Smooth muscle cell (in vitro differentiated cells): ENCODE results near the gene KIAA1614. TPM values are rescaled to one million over a fixed set of nuclear protein-coding genes. Genes with fewer than 3 reads are reported as not detected.

Experiments used
- DNase-seq: peaks from one replicate; lab custom pipeline; 2025; ENCODE audit not compliant: unreplicated experiment; lab: John Stamatoyannopoulos, UW
- H2AFZ ChIP-seq: fragments of 200-600 bp; sonication (generic); 2 replicates; pipeline ENCODE4 v1.6.0; 2016; ENCODE audit warnings: antibody characterized with exemption, low read depth, mild to moderate bottlenecking
- H3F3A ChIP-seq: fragments of 200-600 bp; sonication (generic); 2 replicates; pipeline ENCODE4 v1.6.0; 2017; ENCODE audit warnings: antibody characterized with exemption, low read depth
- H3K27ac ChIP-seq: fragments of 200-600 bp; sonication (generic); 2 replicates; pipeline ENCODE4 v1.5.1; 2016; ENCODE audit warnings: low read depth, mild to moderate bottlenecking
- H3K27me3 ChIP-seq: fragments of 200-600 bp; sonication (generic); 2 replicates; pipeline ENCODE4 v1.6.1; 2016; ENCODE audit warnings: low read depth, mild to moderate bottlenecking
- H3K36me3 ChIP-seq: fragments of 200-600 bp; sonication (generic); 2 replicates; pipeline ENCODE4 v1.5.1; 2016; ENCODE audit warnings: low read depth
- H3K4me1 ChIP-seq: fragments of 200-600 bp; sonication (generic); 2 replicates; pipeline ENCODE4 v1.5.1; 2016; ENCODE audit warnings: low read depth
- H3K4me2 ChIP-seq: fragments of 200-600 bp; sonication (generic); 2 replicates; pipeline ENCODE4 v1.6.0; 2016; ENCODE audit warnings: mild to moderate bottlenecking
- H3K4me3 ChIP-seq: fragments of 200-600 bp; sonication (generic); 2 replicates; pipeline ENCODE4 v1.5.1; 2016; ENCODE audit warnings: mild to moderate bottlenecking
- H3K79me2 ChIP-seq: fragments of 200-600 bp; sonication (generic); 2 replicates; pipeline ENCODE4 v1.6.0; 2016; ENCODE audit warnings: low read depth, mild to moderate bottlenecking
- H3K9ac ChIP-seq: fragments of 200-600 bp; sonication (generic); 2 replicates; pipeline ENCODE4 v1.6.0; 2016; ENCODE audit warnings: low read depth
- H3K9me3 ChIP-seq: fragments of 200-600 bp; sonication (generic); replicated peaks from 2 replicates; pipeline ENCODE4 v1.5.1; 2016; ENCODE audit warnings: low read depth
- H4K20me1 ChIP-seq: fragments of 200-600 bp; sonication (generic); 2 replicates; pipeline ENCODE4 v1.6.0; 2016; ENCODE audit warnings: low read depth
- WGBS: methylation state at CpG from one replicate; pipeline ENCODE4 v1.1.7; 2016; ENCODE audit warnings: low lambda C conversion rate; 5-methylcytosine and 5-hydroxymethylcytosine counted together
- polyA plus RNA-seq: library from polyadenylated mRNA; unstranded; fragments of >200 nt; fragmentation: Nextera tagmentation; extraction: Ambion mirVana; gene quantifications from 2 replicates; pipeline ENCODE4 v1.2.1, GENCODE V29; 2016
- total RNA-seq: library from RNA; depleted of rRNA; stranded (reverse); fragments of >200 nt; gene quantifications from 2 replicates; pipeline ENCODE4 v1.2.3, GENCODE V29; 2014
- TF ChIP-seq, protein P1 (sequence below): fragments of 200-600 bp; sonication (generic); IDR thresholded peaks from 2 replicates; pipeline ENCODE4 v1.5.1; 2017; ENCODE audit warnings: borderline replicate concordance, mild to moderate bottlenecking, antibody characterized with exemption; ENCODE audit not compliant: insufficient read depth, poor library complexity, severe bottlenecking

The KIAA1614 gene
- total and polyA plus RNA-seq, 2 experiments from 2014 or later, result 2.9 to 3.2 TPM

DNA sequence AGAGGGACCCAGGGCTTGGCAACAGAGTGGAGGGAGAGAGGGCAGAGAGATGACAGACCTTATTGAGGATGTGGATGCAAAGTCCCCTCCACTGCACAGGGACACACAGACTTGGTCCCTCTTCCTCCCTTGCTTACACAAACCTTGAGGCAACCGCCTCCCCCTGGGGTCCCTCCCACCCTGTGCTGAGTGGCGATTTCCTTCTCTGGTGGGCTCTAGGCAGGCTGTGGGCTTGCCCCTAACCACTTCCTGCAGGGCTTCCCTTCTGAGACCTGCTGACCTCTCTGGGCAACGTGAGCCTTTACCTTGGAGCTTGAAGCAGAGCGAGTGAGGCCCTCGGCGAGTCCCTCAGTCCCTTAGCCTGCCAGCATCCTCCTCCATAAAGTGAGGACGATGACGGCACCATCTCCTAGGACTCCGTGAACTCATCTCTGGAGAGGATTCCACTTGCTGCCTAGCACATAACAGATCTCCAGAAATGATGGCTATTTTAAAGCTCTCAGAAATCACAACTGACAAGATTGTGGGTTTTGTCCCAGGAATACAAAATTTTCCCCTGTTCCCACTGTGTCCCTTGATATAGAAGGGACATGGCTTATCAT lies 25.0 kb downstream of the KIAA1614 start:
- Histone ChIP-seq H2AFZ (no peak overlapping the region), H3K9me3 (no peaks in the 10 kb centered on the region), H4K20me1 (no peaks in the 10 kb centered on the region), H3K27ac (no peak overlapping the region), H3F3A (no peaks in the 10 kb centered on the region), H3K4me2 (no peak overlapping the region), H3K4me1 (no peaks in the 10 kb centered on the region), H3K36me3 (no peaks in the 10 kb centered on the region), H3K79me2 (no peaks in the 10 kb centered on the region), H3K27me3 (no peaks in the 10 kb centered on the region), H3K4me3 (no peak overlapping the region), H3K9ac (no peak overlapping the region)
- DNase-seq, result no peak
- WGBS, result 89% methylated on average over 8 of the region's 9 CpGs
- TF ChIP-seq, protein P1, sequence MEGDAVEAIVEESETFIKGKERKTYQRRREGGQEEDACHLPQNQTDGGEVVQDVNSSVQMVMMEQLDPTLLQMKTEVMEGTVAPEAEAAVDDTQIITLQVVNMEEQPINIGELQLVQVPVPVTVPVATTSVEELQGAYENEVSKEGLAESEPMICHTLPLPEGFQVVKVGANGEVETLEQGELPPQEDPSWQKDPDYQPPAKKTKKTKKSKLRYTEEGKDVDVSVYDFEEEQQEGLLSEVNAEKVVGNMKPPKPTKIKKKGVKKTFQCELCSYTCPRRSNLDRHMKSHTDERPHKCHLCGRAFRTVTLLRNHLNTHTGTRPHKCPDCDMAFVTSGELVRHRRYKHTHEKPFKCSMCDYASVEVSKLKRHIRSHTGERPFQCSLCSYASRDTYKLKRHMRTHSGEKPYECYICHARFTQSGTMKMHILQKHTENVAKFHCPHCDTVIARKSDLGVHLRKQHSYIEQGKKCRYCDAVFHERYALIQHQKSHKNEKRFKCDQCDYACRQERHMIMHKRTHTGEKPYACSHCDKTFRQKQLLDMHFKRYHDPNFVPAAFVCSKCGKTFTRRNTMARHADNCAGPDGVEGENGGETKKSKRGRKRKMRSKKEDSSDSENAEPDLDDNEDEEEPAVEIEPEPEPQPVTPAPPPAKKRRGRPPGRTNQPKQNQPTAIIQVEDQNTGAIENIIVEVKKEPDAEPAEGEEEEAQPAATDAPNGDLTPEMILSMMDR, result no peak

DNA sequence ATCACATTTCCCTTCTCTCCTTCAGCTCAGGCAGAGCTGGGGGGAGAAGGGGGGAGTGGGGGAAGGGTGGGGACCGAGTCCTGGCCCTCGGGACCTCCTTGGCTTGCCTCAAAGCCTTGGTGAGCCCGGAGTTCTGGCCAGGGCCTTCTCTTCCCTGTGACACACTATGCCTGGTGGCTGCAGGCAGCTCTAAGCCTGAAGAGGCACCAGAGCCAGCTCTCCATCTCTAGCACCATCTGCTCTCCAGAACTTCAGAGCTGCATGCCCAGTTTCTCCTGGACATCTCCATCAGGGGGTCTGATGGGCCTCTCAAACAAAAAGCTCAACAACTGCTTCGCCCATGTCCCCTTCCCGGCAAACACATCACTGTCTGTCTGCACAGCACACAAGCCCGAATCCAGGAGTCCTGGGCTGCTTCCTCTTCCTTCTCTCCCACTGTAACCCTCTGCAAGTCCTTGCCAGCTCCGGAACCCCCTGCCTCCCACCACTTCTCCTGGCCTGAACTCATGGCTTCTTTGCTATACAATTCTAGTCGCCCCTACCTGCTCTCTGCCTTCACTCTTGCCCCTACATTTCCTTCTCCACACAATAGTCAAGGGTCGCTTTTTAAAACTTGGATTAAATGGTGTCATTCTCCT lies 26.5 kb downstream of the KIAA1614 start:
- no peaks in the 10 kb centered on the region for H4K20me1 ChIP-seq
- no peaks in the 10 kb centered on the region for H3K79me2 ChIP-seq
- H3F3A ChIP-seq, result no peaks in the 10 kb centered on the region
- no peak overlapping the region for H3K4me3 ChIP-seq
- H3K4me1 ChIP-seq, result no peaks in the 10 kb centered on the region
- no peak overlapping the region for H3K27ac ChIP-seq
- H3K9me3 ChIP-seq, result no peaks in the 10 kb centered on the region
- H3K4me2 ChIP-seq, result no peak overlapping the region
- WGBS, result 91% methylated on average over 8 of the region's 9 CpGs
- TF ChIP-seq, protein P1, result no peak
- H3K36me3 ChIP-seq, result no peaks in the 10 kb centered on the region
- DNase-seq, result no peak
- no peak overlapping the region for H2AFZ ChIP-seq
- no peaks in the 10 kb centered on the region for H3K27me3 ChIP-seq
- no peak overlapping the region for H3K9ac ChIP-seq

DNA sequence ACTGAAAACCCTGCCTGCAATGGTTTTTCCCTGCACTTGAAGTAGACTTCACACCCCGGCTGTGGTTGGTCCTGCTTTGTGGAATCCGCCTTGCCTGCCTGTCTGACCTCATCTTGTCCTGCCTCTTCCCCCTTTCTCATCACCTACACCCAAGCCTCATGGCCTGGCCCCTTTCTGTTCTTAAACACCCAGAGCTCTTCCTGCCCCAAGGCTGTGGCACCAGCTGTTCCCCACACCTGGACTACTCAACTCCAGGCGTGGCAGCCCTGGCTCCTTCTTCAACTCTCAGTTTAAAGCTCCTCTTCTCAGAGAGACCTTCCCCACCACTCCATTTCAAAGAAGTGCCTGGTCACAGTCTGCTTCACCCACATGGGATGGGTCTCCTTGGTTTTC lies 27.0 kb downstream of the KIAA1614 start:
- DNase-seq, result no peak
- Histone ChIP-seq H3K27ac (no peak overlapping the region), H3K4me2 (no peak overlapping the region), H3K4me1 (no peaks in the 10 kb centered on the region), H3K27me3 (no peaks in the 10 kb centered on the region), H3K9me3 (no peaks in the 10 kb centered on the region), H3K79me2 (no peaks in the 10 kb centered on the region), H3K4me3 (no peak overlapping the region), H4K20me1 (no peaks in the 10 kb centered on the region), H3F3A (no peaks in the 10 kb centered on the region), H2AFZ (no peak overlapping the region), H3K9ac (no peak overlapping the region), H3K36me3 (no peaks in the 10 kb centered on the region)
- 86% methylated on average over 3 of the region's 3 CpGs for WGBS
- TF ChIP-seq, protein P1, result no peak

DNA sequence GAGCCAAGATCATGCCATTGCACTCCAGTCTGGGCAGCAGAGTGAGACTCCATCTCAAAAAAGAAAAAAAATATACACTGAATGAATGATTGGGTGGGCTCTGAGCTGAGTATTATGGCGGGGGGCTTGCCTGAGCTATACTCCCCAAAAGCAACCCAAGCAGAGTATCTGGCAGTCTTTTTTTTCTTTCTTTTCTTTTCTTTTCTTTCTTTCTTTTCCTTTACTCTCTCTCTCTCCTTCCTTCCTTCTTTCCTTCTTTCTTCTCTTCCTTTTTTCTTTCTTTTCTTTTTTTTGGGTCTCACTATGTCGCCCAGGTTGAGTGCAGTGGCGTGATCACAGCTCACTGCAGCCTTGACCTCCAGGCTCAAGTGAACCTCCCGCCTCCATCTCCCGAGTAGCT lies 27.7 kb downstream of the KIAA1614 start:
- no peaks in the 10 kb centered on the region for H3K27me3 ChIP-seq
- H3K4me1 ChIP-seq, result no peaks in the 10 kb centered on the region
- DNase-seq, result no peak
- H3K9me3 ChIP-seq, result no peaks in the 10 kb centered on the region
- no peaks in the 10 kb centered on the region for H3K79me2 ChIP-seq
- 92% methylated on average over 5 of the region's 5 CpGs for WGBS
- H3F3A ChIP-seq, result no peaks in the 10 kb centered on the region
- no peak overlapping the region for H3K4me3 ChIP-seq
- no peaks in the 10 kb centered on the region for H3K36me3 ChIP-seq
- H4K20me1 ChIP-seq, result no peaks in the 10 kb centered on the region
- H3K9ac ChIP-seq, result no peak overlapping the region
- TF ChIP-seq, protein P1, result no peak
- no peak overlapping the region for H3K4me2 ChIP-seq
- H2AFZ ChIP-seq, result no peak overlapping the region
- H3K27ac ChIP-seq, result no peak overlapping the region
